ENCODE results near the gene IL33. TPM values are rescaled to one million over a fixed set of nuclear protein-coding genes. Genes with fewer than 3 reads are reported as not detected.
A peak's percentile ranks its signal among the peaks of the same experiment; 100 is the strongest.

IL33 gene
- total RNA-seq, 1 donor from 2014 or later, result 16.8 TPM

DNA sequence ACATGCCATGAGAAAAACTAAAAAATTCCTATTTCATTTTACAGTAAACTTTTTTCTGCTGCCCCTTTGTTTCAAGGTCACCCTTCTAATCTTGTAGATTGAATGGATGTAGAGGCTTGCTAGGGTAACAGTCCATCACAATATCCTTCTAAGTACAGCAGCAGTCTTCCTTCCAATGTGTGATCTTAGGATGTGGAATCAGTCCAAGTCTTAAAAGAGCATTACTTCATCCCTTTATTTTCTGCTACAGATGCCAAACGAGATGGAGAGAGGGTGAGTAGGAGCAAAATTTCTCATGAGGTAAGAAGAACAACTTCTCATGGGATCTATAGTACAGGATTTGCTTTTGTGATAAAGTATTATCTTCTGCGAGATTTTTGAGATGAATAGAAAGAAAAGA lies 704 bp upstream of the IL33 start:
- DNase-seq (no peak), ATAC-seq (peak; percentile 81)
- intact Hi-C loops (cut with micrococcal nuclease), result no loop called here

DNA sequence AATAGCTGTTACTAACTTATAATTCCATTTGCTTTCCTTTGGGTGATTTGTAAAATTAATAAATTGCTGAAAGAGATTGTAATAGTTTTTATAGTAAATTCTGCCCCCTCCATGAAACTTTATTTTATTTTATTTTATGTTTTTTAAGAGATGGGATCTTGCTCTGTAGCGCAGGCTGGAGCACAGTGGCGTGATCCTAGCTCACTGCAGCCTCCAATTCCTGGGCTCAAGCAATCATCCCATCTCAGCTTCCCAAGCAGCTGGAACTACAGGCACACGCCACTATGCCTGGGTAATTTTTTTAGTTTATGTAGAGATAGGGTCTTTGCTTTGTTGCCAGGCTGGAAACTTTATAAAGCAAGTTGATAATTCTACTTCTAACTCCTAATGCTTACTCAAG lies 395 bp downstream of the IL33 start:
- DNase-seq (no peak), ATAC-seq (peak; percentile 56)
- intact Hi-C loops (cut with micrococcal nuclease), result no loop called here

DNA sequence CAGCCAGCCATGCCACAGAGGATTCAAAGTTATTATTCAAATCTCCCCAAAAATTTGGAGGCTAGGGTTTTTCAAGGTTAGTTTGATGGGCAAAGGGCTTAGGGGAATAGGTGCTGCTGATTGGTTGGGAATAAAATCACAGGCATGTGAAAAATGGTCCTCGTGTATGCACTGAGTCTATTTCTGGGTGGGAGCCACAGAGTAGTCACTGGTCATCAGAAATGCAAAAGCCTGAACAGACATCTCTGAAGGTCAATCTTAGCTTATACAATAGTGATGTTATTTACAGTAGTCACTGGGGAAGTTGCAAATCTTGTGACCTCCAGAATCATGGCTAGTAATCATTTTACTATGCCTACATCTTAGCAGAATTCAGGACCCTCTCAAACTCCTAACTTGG lies 1.3 kb downstream of the IL33 start:
- DNase-seq (no peak), ATAC-seq (no peak)
- intact Hi-C loops (cut with micrococcal nuclease), result no loop called here

GRCh38 chr9:6218099-6218502 lies 2.5 kb downstream of the IL33 start:
- intact Hi-C loops (cut with micrococcal nuclease), result no loop called here
- peak; percentile 49 for ATAC-seq
- DNase-seq, result no peak

DNA sequence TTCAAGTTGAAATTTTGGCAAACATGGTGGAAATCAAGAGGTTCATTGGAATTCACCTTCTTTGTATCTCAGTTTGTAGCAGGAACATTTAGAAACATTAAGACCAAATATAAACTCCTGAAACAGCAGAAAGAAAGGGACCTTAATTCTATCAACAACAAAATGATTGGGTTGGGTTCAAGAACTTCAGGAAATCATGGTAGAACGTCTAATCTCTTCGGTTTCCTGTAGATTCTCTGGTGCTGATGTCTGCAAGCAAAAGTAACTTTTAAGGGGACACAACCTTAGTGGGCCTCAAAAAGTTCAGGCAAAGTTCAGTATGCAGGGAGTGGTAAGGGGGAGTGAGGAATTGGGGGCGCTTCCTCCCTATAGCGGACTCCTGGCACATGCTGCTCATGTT lies 3.4 kb downstream of the IL33 start:
- DNase-seq (no peak), ATAC-seq (no peak)
- intact Hi-C loops (cut with micrococcal nuclease), result no loop called here

DNA sequence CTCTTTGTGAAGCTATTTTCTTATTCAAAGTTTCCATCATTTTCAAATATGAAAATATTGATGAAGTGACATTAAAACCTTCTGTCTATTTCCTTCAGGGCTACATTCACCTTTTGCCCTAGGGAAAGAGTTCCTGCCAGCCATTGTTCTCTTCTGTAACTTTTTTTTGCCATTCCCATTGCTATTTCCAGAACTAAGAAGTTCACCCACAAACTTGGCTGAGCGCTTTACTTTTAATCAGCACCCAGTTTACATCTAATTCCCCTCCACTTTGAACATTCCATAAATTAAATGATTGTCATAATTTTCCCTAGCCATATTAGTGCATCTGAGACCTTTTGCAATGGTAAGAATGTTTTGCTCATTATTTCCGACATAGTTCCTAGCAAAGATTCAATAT lies 4.4 kb downstream of the IL33 start:
- no peak for DNase-seq
- intact Hi-C loops (cut with micrococcal nuclease), result no loop called here

DNA sequence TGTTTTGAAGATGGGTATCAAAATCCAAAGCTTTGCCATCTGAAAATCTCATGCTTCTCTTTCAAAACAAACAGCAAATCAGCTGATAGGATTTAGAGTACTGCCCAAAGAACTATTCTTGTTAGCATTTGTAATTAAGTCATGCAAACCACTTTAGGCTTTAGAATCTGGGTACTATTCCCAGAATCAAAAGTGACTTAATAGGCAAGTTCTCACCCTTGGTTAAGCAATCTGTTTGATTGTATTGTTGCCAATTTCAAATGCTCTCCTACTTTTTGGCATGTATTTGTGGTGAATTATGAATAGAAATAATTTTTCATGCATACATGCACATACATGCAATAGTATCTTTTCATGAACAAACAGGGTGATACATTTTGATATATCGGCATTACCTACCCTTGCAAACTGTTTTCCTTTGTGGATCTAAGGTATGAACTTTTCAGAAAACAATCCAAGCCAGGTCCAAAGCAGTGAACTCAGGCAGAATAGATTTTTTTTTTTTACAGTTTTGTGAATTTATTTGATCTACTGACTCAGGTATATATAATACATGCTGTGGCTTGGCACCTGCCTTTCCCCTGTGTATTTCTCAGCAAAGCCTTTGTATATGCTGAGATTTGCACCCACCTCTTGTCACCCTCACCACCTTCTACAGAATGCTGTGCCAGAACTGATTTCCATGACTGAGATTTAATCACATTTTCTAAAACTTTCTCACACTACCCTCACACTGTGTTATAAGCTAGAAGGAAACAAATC lies 9.0 kb downstream of the IL33 start:
- no peak for DNase-seq
- intact Hi-C loops (cut with micrococcal nuclease), result no loop called here
- peak; percentile 69 for ATAC-seq

More for the DNA sequence above, 4.4 kb downstream of the IL33 start:
- ATAC-seq, result no peak

- intact Hi-C loops (cut with micrococcal nuclease), result no loop called here
- DNase-seq (no peak), ATAC-seq (peak; percentile 49)
Observed at GRCh38 chr9:6226696-6227095, 11.1 kb downstream of the IL33 start.

DNA sequence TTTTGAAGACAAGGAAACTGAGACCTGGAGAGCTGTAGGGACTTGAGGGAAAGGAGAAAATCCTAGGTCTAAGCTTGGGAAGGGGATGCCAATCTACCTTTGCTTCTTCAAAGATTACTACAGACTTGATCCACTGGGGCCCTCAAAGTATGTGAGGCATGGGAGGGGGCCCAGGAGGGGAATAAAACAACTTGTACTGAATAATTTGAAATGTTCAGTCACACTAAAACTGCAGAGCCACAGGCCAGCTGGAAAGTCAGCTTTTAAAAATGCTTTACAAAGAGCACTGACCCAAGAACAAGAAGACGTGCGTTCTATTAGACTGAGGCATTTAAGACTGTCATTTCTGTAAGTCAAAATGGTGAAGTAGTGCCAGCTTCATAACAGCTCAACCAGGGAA lies 13.6 kb downstream of the IL33 start:
- no peak for ATAC-seq
- DNase-seq, result no peak
- intact Hi-C loops (cut with micrococcal nuclease), result no loop called here

GRCh38 chr9:6229619-6230018 lies 14.0 kb downstream of the IL33 start:
- intact Hi-C loops (cut with micrococcal nuclease), result no loop called here
- no peak for DNase-seq
- ATAC-seq, result peak; percentile 42

DNA sequence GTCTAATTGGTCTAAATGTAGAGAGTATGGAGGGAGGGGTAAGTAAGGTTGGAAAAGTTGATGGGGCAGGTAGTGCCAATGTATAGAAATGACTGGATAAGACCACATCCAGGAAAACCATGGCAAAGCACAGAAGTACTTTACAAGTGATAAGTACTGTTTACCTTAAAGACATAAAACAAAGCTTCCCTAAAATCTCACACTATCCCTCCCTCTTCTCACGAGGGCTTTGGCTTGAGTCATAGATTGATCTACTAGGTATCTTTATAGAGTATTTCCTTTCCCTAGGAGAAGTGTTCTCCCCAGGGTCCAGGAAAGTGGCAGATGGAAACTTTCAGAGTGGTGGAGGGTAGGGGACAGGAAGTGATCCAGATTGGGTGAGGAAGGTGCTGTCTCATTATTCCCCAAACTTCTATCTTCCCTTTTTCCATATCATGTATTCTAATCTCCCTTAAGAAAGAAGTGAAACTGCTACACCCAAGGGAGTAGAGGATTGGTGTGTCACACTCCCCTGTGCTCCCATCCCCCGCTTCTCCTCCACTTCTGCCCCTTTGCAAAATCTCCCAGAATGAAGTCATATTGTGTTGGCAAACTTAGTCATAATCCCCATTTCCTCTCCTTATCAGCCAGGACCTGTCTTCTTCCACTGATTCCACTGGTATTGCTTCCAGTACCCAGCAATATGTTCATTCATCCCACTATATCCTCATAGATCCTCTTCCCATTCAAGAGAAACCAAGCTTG lies 14.6 kb downstream of the IL33 start:
- DNase-seq, result no peak
- peak; percentile 23 for ATAC-seq
- intact Hi-C loops (cut with micrococcal nuclease), result no loop called here

DNA sequence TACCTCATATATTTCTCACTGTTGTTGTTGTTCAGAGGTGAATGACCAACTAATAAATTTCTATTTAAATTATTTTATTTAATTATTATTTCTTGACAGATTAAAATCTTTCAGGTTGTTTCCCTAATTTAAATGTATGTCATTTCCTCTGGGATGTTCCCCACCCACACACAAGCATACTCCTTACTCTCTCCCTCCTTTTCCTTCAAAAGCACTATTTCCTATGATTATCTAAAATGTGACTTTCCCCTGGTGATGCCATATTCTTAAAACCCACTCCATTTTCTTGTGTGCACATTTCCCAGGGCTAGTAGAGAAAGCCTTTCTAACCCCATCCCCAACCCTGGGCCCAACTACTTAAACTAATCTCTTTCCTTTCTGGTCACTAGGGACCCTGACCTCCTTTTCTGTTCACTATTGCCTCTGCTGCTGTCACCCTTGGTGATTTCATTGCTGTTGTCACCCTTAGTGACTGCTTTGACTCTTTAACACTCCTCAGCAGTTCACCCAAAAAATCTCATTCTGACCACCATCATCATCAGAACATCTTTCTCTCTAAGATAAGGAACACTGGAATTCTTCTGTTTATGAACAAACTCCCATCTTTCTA lies 16.8 kb downstream of the IL33 start:
- ATAC-seq, result no peak
- DNase-seq, result no peak
- intact Hi-C loops (cut with micrococcal nuclease), result no loop called here

- DNase-seq (no peak), ATAC-seq (peak; percentile 60)
- intact Hi-C loops (cut with micrococcal nuclease), result no loop called here
Observed at GRCh38 chr9:6234014-6234413, 18.4 kb downstream of the IL33 start.

DNA sequence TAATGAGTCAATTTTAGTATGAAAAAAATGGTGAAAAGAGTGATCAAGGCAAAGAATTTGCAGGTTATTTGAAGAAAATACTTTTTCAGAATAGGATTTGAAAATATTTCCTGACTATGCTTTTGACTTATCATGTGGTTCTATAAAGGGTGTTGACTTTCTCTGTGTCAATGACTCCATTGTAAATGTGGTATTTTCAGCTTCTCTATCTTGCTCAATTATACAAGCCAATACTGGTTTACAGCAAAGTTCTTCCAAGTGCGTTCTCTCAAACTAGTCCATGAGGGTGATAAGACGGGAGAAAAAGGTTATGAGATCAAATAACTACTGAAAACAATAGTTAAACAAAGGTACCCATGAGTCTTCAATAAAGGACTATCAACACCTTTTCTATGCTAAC lies 21.7 kb downstream of the IL33 start:
- ATAC-seq, result no peak
- intact Hi-C loops (cut with micrococcal nuclease), result no loop called here

DNA sequence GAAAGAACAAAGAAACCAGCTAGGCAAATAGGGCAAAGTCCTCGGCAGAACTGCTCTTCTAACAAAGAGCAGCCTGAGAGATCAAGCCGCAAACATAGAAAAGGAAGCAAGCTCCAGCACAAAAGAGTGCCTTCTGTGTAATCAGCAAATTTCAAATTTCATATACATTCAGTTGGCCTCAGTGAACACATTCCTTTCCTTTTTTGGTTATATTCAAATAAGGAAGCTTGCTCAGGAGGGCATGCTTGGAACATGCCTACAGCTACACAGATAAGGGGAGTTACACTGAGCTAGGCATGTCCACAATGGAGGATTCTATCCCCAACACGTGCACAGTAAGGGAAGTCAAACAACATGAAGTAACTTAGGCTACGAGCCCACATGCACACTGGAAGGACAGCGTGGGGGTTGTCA lies 23.4 kb downstream of the IL33 start:
- ATAC-seq (no peak), DNase-seq (no peak)

More for the DNA sequence above, 21.7 kb downstream of the IL33 start:
- no peak for DNase-seq

GRCh38 chr9:6239694-6240093 lies 24.1 kb downstream of the IL33 start:
- peak; percentile 27 for ATAC-seq
- intact Hi-C loops (cut with micrococcal nuclease), result no loop called here
- DNase-seq, result no peak

More for the DNA sequence above, 23.4 kb downstream of the IL33 start:
- intact Hi-C loops (cut with micrococcal nuclease), result no loop called here

- intact Hi-C loops (cut with micrococcal nuclease), result no loop called here
- no peak for ATAC-seq
Observed at GRCh38 chr9:6243746-6244145, 28.1 kb downstream of the IL33 start.

DNA sequence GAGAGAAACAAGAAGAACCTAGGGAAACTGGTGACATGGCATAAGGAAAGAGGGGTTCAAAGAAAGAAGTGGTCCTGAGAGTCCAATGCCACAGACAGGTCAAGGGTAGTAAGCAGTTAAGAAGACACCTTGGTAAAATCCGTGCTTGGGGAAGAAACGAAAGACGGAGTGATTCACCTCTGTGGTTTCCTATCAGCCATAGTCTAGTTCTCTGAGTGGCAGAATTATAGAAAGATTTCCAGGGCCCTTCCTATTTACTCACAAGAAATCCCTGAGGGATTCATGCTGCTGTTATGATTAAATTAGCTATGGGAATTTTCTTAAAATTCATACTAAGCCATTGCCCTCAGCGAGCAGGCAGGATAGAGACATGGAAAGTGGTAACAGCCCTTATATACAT lies 31.7 kb downstream of the IL33 start:
- DNase-seq, result no peak
- intact Hi-C loops (cut with micrococcal nuclease), result no loop called here
- no peak for ATAC-seq

More at GRCh38 chr9:6243746-6244145, 28.1 kb downstream of the IL33 start:
- no peak for DNase-seq

DNA sequence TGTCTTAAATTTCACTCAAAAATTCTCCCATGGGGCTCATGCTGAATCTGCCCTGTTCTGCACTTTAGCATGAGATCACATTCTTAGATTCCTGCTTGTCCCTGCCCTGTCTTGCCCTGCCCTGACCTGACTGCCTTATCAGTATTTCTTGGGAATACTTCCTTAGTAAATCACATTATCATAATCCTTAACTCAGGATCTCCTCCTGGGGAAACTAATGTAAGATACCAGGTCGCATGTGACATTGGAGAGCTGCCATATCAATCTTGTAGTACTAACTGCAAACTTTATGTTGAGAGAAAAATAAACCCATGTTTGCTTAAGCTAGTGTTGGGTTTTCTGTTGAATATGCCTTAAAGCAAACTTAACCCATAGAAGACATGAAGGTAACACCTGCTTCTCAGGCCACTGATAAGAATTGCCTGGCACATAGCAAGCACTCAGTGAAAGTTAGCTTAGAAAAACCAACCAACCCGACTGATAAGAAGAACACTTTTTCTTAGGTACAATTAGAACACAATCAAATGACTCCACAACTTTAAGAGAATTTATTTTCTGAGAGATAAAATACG lies 53.3 kb downstream of the IL33 start:
- no peak for DNase-seq
- intact Hi-C loops (cut with micrococcal nuclease), result no loop called here
- no peak for ATAC-seq

GRCh38 chr9:6270896-6271295 lies 55.3 kb downstream of the IL33 start:
- intact Hi-C loops (cut with micrococcal nuclease), result no loop called here
- DNase-seq, result no peak
- ATAC-seq, result no peak

Measured in left ventricle myocardium superior (tissue), 1 donor.